SK-N-SH (cell line): ENCODE results near the gene CSTPP1. TPM values are rescaled to one million over a fixed set of nuclear protein-coding genes. Genes with fewer than 3 reads are reported as not detected.

Experiments used
- CTCF ChIA-PET: fragments of 300-600, 350-600 bp; formaldehyde crosslinking; extraction: SDS; loops from one replicate; lab custom pipeline; 2021; lab: Yijun Ruan, JAX
- POLR2A ChIA-PET: fragments of 350-600 bp; sonication (Branson Sonifier 250); formaldehyde crosslinking; extraction: SDS; loops from one replicate; lab custom pipeline; 2020; ENCODE audit warnings: antibody characterized with exemption, inconsistent platforms; lab: Yijun Ruan, JAX
- DNase-seq: peaks from one replicate; pipeline ENCODE4 v3.0.0; 2012
- H2AFZ ChIP-seq: fragments of 200-600 bp; sonication (generic); 2 replicates; pipeline ENCODE4 v1.8.1; 2016; ENCODE audit warnings: antibody characterized with exemption, mild to moderate bottlenecking, low read depth
- H3F3A ChIP-seq: fragments of 200-600 bp; sonication (generic); replicated peaks from 2 replicates; pipeline ENCODE3; 2016; ENCODE audit warnings: antibody characterized with exemption, mild to moderate bottlenecking; ENCODE audit not compliant: insufficient read depth
- H3K27ac ChIP-seq, 2 experiments: fragments of 200-500 bp in 1 of 2; fragments of 200-600 bp in 1 of 2; sonication (Bioruptor generic) in 1 of 2; sonication (generic), shearing (Covaris generic) in 1 of 2; 2 replicates each; pipeline versions ENCODE4 v1.5.1 to v1.6.1; 2014 to 2016; ENCODE audit warnings: low read depth in 2 of 2, inconsistent platforms in 1 of 2, low read length in 1 of 2, mild to moderate bottlenecking in 1 of 2, mixed read lengths in 1 of 2
- H3K27me3 ChIP-seq: fragments of 200-600 bp; sonication (generic), shearing (Covaris generic); 2 replicates; pipeline ENCODE4 v1.6.1; 2016; ENCODE audit warnings: mixed run types; ENCODE audit not compliant: insufficient read depth
- H3K36me3 ChIP-seq, 2 experiments: fragments of 200-500 bp in 1 of 2; fragments of 200-600 bp in 1 of 2; sonication (Bioruptor generic) in 1 of 2; sonication (generic) in 1 of 2; replicated peaks in 1 of 2; 2 replicates each; pipeline versions ENCODE3 to v1.5.1; 2014 to 2016; ENCODE audit warnings: low read length in 1 of 2, mild to moderate bottlenecking in 1 of 2; ENCODE audit not compliant: insufficient read depth in 2 of 2, control insufficient read depth in 1 of 2
- H3K4me1 ChIP-seq, 2 experiments: fragments of 200-500 bp in 1 of 2; fragments of 200-600 bp in 1 of 2; sonication (Bioruptor generic) in 1 of 2; sonication (generic), shearing (Covaris generic) in 1 of 2; 2 replicates each; pipeline versions ENCODE4 v1.5.1 to v1.6.1; 2014 to 2016; ENCODE audit warnings: low read depth in 1 of 2, low read length in 1 of 2, mixed run types in 1 of 2; ENCODE audit not compliant: insufficient read depth in 2 of 2, control insufficient read depth in 1 of 2
- H3K4me2 ChIP-seq: fragments of 200-600 bp; sonication (generic), shearing (Covaris generic); 2 replicates; pipeline ENCODE4 v1.6.1; 2017; ENCODE audit warnings: mixed run types
- H3K4me3 ChIP-seq, 2 experiments: fragments of 200-500 bp in 1 of 2; fragments of 200-600 bp in 1 of 2; sonication (Bioruptor generic) in 1 of 2; sonication (generic), shearing (Covaris generic) in 1 of 2; 2 replicates each; pipeline versions ENCODE4 v1.5.1 to v1.8.1; 2014 to 2016; ENCODE audit warnings: low read depth in 2 of 2, inconsistent platforms in 1 of 2, low read length in 1 of 2, mild to moderate bottlenecking in 1 of 2, mixed read lengths in 1 of 2, moderate library complexity in 1 of 2
- H3K79me2 ChIP-seq: fragments of 200-600 bp; sonication (generic); 2 replicates; pipeline ENCODE4 v1.8.1; 2017; ENCODE audit warnings: mild to moderate bottlenecking; ENCODE audit not compliant: insufficient read depth
- H3K9ac ChIP-seq: fragments of 200-600 bp; sonication (generic); 2 replicates; pipeline ENCODE4 v1.6.1; 2017; ENCODE audit warnings: mixed run types
- H3K9me2 ChIP-seq: fragments of 200-600 bp; sonication (generic); 2 replicates; pipeline ENCODE4 v1.6.1; 2017; ENCODE audit warnings: mixed run types
- H3K9me3 ChIP-seq: fragments of 200-600 bp; sonication (generic); 2 replicates; pipeline ENCODE4 v1.6.1; 2017; ENCODE audit warnings: mixed run types, mild to moderate bottlenecking, moderate library complexity
- H4K20me1 ChIP-seq: fragments of 200-600 bp; sonication (generic); 2 replicates; pipeline ENCODE4 v1.6.1; 2017; ENCODE audit warnings: mild to moderate bottlenecking, mixed run types; ENCODE audit not compliant: insufficient read depth
- FOSL2 ChIP-seq: IDR thresholded peaks from 2 replicates; pipeline ENCODE4 v1.4.0; 2012; ENCODE audit warnings: low read depth, mild to moderate bottlenecking, moderate library complexity, borderline replicate concordance
- FOXM1 ChIP-seq: IDR thresholded peaks from 2 replicates; pipeline ENCODE4 v1.4.0; 2012; ENCODE audit warnings: low read depth, mild to moderate bottlenecking
- MXI1 ChIP-seq: IDR thresholded peaks from 2 replicates; pipeline ENCODE4 v1.6.1; 2012; ENCODE audit warnings: mild to moderate bottlenecking, low read depth, low read length, improper control_type of control experiment
- NFIC ChIP-seq: IDR thresholded peaks from 2 replicates; pipeline ENCODE4 v1.4.0; 2012; ENCODE audit warnings: borderline replicate concordance
- POLR2AphosphoS5 ChIP-seq: IDR thresholded peaks from 2 replicates; pipeline ENCODE4 v1.6.1; 2012; ENCODE audit warnings: low read depth, low read length
- RAD21 ChIP-seq: IDR thresholded peaks from 2 replicates; pipeline ENCODE4 v1.6.1; 2012; ENCODE audit warnings: mild to moderate bottlenecking, low read length
- RFX5 ChIP-seq: IDR thresholded peaks from 2 replicates; pipeline ENCODE4 v1.6.1; 2012; ENCODE audit warnings: mild to moderate bottlenecking, improper control_type of control experiment, low read length
- RXRA ChIP-seq: IDR thresholded peaks from 2 replicates; pipeline ENCODE4 v1.4.0; 2012; ENCODE audit warnings: low read depth, mild to moderate bottlenecking, borderline replicate concordance
- TEAD4 ChIP-seq: IDR thresholded peaks from 2 replicates; pipeline ENCODE4 v1.4.0; 2012; ENCODE audit warnings: mild to moderate bottlenecking, borderline replicate concordance; ENCODE audit not compliant: insufficient read depth
- YY1 ChIP-seq: IDR thresholded peaks from 2 replicates; pipeline ENCODE4 v1.4.0; 2012; ENCODE audit warnings: low read depth, mild to moderate bottlenecking
- WGBS: methylation state at CpG from one replicate; pipeline ENCODE4 v1.1.6; 2017; ENCODE audit warnings: low lambda C conversion rate; 5-methylcytosine and 5-hydroxymethylcytosine counted together
- polyA plus RNA-seq, 3 experiments: library from polyadenylated mRNA; depleted of rRNA; stranded (reverse); fragments of >200 nt; gene quantifications; 2 replicates each; pipeline ENCODE4 v1.2.3, GENCODE V29; 2012
- TF ChIP-seq, protein P1 (sequence below): IDR thresholded peaks from 2 replicates; pipeline ENCODE4 v1.4.0; 2012; ENCODE audit warnings: low read depth, borderline replicate concordance
- TF ChIP-seq, protein P2 (sequence below): IDR thresholded peaks from 2 replicates; pipeline ENCODE4 v1.4.0; 2012; ENCODE audit warnings: low read depth, borderline replicate concordance
- TF ChIP-seq, protein P3 (sequence below): fragments of 150-350 bp; IDR thresholded peaks from 2 replicates; pipeline ENCODE4 v1.6.1; 2016; ENCODE audit warnings: mild to moderate bottlenecking, low read depth, low read length

The CSTPP1 gene
- polyA plus RNA-seq, 1 of the 3 experiments (the other 2 are of a cell fraction), result 85.7 TPM

DNA sequence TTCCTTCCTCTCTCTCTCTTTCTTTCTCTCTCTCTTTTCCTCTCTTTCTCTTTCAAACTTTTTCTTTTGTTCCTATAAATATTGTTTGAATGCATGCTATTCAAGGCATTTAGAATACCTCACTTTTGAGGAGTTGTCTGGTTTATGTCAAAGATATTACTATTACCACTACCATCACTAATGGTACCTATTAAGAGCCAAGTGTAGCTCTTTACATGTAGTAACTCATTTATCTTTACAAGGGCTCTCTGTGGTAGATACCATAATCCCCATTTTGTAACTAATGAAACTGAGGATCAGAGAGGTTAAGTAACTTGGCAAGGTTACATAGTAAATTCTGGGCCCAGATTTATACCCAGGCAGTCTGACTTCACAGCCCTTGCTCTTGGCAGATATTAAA is 116.0 kb downstream of the CSTPP1 start:
- Histone ChIP-seq H3K4me1 (peaks cover 0 to 15% of the 10 kb centered on the region in 2 experiments; a peak in 1 of 4 replicates), H3K4me2 (no peak overlapping the region), H3K9me3 (no peaks in the 10 kb centered on the region), H3K27me3 (no peaks in the 10 kb centered on the region), H3K36me3 (peaks cover 0 to 7% of the 10 kb centered on the region in 2 experiments), H3K27ac (no peak overlapping the region), H3K9ac (no peak overlapping the region), H2AFZ (no peak overlapping the region), H3K79me2 (no peaks in the 10 kb centered on the region), H3K9me2 (no peaks in the 10 kb centered on the region), H4K20me1 (no peaks in the 10 kb centered on the region), H3F3A (no peaks in the 10 kb centered on the region), H3K4me3 (no peak overlapping the region)
- POLR2A ChIA-PET, result no interaction called here
- CTCF ChIA-PET, result interaction anchor here (2.6 kb wide), 1 partner anchor 101 kb away, joined by 7 read pairs; no protein-coding TSS in a partner anchor
- no peak for DNase-seq
- TF ChIP-seq RAD21, result no peak
- TF ChIP-seq, protein P1, sequence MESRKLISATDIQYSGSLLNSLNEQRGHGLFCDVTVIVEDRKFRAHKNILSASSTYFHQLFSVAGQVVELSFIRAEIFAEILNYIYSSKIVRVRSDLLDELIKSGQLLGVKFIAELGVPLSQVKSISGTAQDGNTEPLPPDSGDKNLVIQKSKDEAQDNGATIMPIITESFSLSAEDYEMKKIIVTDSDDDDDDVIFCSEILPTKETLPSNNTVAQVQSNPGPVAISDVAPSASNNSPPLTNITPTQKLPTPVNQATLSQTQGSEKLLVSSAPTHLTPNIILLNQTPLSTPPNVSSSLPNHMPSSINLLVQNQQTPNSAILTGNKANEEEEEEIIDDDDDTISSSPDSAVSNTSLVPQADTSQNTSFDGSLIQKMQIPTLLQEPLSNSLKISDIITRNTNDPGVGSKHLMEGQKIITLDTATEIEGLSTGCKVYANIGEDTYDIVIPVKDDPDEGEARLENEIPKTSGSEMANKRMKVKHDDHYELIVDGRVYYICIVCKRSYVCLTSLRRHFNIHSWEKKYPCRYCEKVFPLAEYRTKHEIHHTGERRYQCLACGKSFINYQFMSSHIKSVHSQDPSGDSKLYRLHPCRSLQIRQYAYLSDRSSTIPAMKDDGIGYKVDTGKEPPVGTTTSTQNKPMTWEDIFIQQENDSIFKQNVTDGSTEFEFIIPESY, result no peak

DNA sequence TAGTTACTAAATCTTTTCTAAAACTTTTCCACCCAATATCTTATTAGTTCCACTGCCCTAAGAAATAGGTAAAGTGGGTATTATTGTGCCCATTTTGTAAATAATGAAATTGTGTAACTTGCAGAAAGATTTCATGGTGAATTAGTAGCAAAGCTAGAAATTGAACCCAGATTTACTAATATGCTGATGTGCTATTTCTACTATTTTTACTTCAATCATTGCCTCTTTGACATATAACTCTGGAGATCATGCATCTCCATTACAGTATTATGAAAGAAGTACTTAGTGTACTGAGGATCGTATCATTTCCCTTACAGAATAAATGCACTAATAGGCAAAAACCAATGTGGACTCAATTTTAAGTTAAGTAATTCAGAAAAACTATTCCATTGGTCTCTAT is 119.0 kb downstream of the CSTPP1 start:
- H3K27ac ChIP-seq, result no peak overlapping the region
- no peak overlapping the region for H3K4me3 ChIP-seq
- H3K9me2 ChIP-seq, result no peaks in the 10 kb centered on the region
- H3K4me1 ChIP-seq, result peaks cover 0 to 18% of the 10 kb centered on the region in 2 experiments; a peak in 1 of 4 replicates
- H3K27me3 ChIP-seq, result no peaks in the 10 kb centered on the region
- no peak overlapping the region for H3K4me2 ChIP-seq
- H3F3A ChIP-seq, result no peaks in the 10 kb centered on the region
- H3K9me3 ChIP-seq, result no peaks in the 10 kb centered on the region
- no peak overlapping the region for H3K9ac ChIP-seq
- H3K36me3 ChIP-seq, result peaks cover 2 to 13% of the 10 kb centered on the region in 2 experiments
- H4K20me1 ChIP-seq, result no peaks in the 10 kb centered on the region
- WGBS, result 84% methylated on average over 1 of the region's 1 CpG
- no peak for TF ChIP-seq YY1
- TF ChIP-seq, protein P2, sequence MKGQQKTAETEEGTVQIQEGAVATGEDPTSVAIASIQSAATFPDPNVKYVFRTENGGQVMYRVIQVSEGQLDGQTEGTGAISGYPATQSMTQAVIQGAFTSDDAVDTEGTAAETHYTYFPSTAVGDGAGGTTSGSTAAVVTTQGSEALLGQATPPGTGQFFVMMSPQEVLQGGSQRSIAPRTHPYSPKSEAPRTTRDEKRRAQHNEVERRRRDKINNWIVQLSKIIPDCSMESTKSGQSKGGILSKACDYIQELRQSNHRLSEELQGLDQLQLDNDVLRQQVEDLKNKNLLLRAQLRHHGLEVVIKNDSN, result no peak
- TF ChIP-seq NFIC, result no peak
- TF ChIP-seq MXI1, result no peak
- TF ChIP-seq TEAD4, result no peak
- no peak for TF ChIP-seq RXRA
- TF ChIP-seq RFX5, result no peak
- no peak for TF ChIP-seq FOSL2
- no peak for TF ChIP-seq POLR2AphosphoS5
- no peak for TF ChIP-seq FOXM1
- TF ChIP-seq, protein P3, sequence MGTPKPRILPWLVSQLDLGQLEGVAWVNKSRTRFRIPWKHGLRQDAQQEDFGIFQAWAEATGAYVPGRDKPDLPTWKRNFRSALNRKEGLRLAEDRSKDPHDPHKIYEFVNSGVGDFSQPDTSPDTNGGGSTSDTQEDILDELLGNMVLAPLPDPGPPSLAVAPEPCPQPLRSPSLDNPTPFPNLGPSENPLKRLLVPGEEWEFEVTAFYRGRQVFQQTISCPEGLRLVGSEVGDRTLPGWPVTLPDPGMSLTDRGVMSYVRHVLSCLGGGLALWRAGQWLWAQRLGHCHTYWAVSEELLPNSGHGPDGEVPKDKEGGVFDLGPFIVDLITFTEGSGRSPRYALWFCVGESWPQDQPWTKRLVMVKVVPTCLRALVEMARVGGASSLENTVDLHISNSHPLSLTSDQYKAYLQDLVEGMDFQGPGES, result no peak
- no peak overlapping the region for H2AFZ ChIP-seq
- DNase-seq, result no peak
- H3K79me2 ChIP-seq, result no peaks in the 10 kb centered on the region
- POLR2A ChIA-PET, result no interaction called here
- CTCF ChIA-PET, result interaction anchor here (0.8 to 2.3 kb wide), 2 partner anchors 15 to 97 kb away, joined by 3 to 7 read pairs; no protein-coding TSS in a partner anchor
